Muscle of back (tissue), 13 donors: Measurements from ENCODE around the gene SYNDIG1L. TPM values are rescaled to one million over a fixed set of nuclear protein-coding genes. Genes with fewer than 3 reads are reported as not detected.
"Not testable (repeated sequence)": the region's sequence is repeated elsewhere in the genome, so short reads cannot be mapped to it uniquely, and the experiment has no call there.

ENCODE experiments used
- DNase-seq, 3 donors: peaks; one replicate each; pipeline versions ENCODE4 v3.0.0 to v3.0.0-alpha.2; 2013
- long read RNA-seq, 9 donors: transcript quantifications; one replicate each; lab custom pipeline, GENCODE V29; 2026
- polyA plus RNA-seq, 10 donors: library from polyadenylated mRNA; unstranded; fragments of 120-200 nt; gene quantifications; one replicate each; pipeline ENCODE4 v1.2.1, GENCODE V29; 2013; ENCODE audit not compliant: insufficient read length in 10 of 10

SYNDIG1L gene
- polyA plus RNA-seq, result under 1 TPM in 3 of 10 donors, not detected in 7; 0.13 to 0.29 (median 0.16) TPM
- long read RNA-seq, donor 1, result 0 reads
- long read RNA-seq, donor 2, result 0 reads
- long read RNA-seq, donor 3, result 0 reads
- long read RNA-seq, donor 4, result 0 reads
- long read RNA-seq, donor 5, result 0 reads
- long read RNA-seq, donor 6, result 0 reads
- long read RNA-seq, donor 7, result 0 reads
- long read RNA-seq, donor 8, result 0 reads
- long read RNA-seq, donor 9, result 0 reads

DNA sequence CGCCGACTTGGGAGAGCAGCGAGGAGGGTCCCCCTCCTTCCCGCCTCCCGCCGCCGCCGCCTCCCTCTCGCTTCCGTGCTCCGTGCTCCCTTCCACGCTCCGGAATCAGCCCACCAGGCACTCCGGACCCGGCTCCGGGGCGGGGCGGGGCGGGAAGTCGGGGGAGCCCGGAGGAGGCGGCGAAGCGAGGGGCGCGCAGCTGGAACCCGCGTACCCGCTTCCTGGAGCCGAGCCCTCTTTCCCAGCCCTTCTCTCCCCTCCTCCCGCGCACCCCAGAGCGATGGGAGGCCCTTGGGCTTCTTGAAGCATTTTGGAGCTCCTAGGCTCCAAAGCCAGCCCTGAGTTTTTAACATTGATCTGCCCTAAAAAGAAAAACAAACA, at the start of gene SYNDIG1L:
Gene SYNDIG1L (minus strand): TSS at position 9 of the 381 bp plus-strand sequence. CDS start 16,466 bp downstream, outside the sequence.
- DNase-seq, result no peak

DNA sequence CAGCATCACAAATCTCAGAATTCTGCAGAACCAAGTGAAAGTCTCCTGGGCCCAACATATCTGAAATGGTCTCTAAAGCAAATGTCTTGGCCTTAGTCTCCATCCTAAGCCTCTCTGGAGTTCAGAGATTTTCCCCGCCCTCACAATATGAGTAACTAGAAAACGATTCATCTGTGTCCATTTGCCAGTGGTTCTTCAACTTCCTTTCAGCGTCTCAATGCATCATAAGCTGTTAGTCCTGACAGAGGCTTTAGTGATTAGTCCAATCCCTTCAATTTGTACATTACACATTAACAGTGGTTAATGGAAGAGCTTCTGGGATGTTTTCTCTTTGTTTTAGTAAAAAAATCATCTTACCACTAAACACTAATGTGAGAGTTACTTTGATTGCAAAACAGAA, 49.7 kb upstream of the SYNDIG1L start:
- peak in 1 of 3 donors; percentile 27 for DNase-seq

DNA sequence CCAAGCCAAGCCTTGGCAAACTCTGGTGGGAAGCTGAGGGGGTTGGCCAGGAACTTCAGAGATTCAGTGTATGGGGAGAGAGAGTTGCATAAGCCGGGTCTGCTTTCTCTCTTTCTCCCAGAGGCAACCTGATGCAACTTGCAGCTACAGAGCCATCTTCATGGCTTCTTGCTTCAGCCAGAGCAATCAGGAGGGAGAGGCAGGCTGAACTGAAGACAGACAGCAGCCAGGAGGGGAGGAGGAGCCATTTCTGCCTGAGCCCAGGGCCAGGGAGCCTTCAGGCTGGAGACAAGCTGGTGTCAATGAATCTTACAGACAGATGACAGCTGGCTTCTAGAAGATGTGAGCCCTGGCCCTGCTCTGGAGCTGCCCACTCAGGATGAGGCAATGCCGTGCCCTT, 48.4 kb upstream of the SYNDIG1L start:
- DNase-seq, result peak in 1 of 3 donors; percentile 7

DNA sequence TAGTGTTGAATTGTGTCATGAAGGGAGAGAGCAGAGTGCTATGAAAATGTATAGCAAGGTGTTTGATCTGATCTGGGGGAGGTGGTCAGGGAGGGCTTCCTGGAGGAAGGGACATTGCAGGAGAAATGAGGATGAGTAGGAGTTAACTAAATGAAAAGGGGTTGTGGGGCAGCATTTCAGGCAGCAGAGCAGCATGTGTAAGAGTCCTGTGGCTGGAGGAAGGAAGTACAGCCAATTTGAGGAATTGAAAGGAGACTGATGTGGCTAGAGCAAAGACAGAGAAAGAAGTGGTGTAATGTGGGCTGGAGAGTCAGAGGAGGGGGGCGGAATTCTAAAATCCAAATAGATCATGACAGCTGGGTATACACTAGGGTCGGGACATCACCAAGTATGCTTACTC, 46.6 kb upstream of the SYNDIG1L start:
- DNase-seq, result no peak

DNA sequence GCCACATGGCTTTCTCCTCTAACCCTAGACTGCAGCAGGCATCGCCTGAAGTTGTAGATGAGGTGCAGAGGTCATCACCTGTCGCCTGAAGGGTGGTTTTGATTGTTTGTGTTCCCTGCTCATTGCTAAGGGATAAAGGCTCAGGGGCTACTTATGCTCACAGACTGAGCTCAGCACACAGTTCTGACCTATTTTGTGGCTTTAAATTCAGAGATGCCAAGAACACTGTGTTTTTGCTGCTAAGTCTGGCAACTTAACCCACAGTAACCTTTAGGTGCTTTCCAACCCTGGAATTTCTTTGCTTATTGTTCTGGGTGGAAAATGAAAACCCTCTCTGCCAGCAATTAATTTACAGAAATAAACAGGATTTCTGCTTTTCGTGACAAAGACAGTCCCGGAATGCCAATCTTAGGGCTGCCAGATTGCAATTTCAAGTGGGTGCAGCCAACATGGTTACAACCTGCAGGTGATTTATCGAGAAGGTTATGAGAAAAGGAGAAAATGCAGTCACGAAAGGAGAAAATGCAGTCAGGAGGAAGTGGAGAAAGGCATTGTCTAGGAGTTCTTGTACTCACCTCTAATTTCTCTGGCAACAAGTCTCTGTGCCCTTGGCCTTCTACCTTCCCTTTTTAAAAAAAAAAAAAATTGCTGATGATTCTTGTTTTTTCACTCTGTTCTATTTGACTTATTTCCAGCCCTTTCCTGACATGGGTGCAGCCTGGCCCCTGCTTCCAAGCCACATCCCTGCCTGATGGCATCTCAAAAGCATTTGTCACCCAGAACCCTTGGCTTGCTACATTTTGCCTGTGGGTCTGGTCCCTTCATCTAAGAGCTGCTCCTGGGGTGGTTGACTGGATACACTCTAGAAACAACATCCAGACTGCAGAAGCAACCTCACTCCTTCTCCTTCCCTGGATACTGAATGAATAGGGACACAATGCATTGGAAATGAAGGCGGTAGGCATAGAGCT, 43.8 kb upstream of the SYNDIG1L start:
- DNase-seq, result no peak

DNA sequence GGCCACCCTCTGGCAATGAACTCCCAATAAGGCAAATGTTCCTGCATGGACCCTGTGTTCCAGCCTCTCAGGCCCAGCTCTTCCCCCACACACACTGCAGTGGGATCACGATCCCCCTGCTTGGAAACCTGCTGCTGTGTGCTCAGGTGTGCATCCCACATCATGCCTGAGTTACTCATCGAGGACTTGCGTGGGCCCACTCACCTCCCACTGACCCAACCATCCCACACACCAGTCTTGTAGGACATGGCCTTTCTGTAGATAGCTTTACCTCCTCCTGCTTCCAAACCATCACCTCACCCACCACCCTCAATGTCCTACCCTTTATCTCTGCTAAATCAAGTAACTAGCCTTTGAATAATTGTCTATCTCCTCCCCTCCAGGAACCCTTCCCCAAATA, 42.5 kb upstream of the SYNDIG1L start:
- DNase-seq, result no peak

DNA sequence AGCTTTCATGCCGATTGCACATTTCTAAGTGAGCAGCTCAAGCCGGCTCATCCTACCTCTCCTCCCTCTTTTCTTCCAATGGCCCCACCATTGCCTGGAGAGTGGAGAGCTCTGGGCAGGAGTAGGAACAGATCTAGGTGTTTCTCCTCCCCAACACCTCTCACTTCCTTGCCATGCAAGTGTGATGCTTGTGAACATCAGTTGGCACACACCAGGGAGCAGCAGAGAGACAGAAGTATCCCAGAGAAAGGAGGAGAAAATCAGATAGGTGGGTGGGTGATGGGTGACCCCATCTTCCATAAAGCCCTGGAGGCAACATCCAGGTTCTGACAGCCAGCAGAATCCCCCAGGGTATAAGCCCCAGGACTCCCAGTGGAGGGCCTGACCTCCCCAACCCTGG, 39.3 kb upstream of the SYNDIG1L start:
- DNase-seq, result no peak

DNA sequence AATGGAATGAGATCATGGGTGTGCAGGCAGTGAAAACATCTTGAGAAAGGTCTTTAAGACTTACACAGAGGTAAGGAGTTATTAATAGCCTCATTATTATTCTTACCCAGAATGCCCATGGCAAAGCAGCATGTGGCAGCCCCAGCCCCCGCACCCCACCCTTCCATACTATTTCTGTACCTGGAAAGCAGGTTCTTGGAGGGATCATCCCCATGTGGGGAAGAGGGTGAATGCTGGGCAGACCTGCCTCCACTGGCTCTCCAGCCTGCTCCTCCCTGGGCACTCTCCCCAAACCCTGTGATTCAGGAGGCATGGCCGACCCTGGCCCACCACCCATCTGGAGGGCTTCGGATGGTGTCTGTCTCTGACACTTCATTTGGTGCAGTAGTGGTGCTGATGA, 38.8 kb upstream of the SYNDIG1L start:
- no peak for DNase-seq

DNA sequence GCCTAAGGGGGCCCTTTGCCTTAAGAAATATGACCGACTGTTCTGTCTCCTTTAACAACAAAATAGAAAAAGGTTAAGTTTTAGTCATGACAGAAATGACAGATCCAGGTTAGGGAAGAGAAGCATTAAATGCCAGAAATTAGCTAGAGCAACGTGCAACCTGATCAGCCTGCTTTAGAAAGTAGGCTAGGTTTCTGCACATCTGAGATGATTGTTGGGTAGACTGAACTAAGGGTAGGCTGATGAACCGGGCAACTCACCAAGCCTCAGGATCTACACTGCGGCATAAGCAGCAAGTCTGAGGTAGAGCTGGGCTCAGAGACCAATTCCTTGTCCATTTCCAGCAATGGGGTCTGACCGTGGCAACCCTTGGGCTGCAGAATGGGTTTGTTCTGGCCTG, 37.7 kb upstream of the SYNDIG1L start:
- DNase-seq, result no peak

DNA sequence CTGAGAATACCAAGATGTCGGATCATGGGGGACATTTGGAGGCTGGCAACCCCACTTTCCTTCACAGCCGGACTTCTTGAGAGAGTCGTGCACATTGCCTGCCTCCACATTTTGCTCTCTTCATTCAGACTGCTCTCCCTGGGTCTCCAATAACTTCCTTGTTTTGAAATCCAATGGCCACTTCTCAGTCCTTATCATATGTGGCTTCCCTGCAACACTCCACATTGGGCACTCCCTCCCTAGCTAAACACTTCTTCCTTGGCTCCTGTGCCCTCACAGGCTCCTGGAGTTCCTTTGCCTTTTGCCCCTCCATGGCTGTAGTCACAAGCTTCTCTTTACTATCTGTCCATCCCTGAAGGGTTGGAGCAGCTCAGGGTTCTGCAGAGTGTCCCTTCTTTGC, 37.0 kb upstream of the SYNDIG1L start:
- DNase-seq, result no peak

DNA sequence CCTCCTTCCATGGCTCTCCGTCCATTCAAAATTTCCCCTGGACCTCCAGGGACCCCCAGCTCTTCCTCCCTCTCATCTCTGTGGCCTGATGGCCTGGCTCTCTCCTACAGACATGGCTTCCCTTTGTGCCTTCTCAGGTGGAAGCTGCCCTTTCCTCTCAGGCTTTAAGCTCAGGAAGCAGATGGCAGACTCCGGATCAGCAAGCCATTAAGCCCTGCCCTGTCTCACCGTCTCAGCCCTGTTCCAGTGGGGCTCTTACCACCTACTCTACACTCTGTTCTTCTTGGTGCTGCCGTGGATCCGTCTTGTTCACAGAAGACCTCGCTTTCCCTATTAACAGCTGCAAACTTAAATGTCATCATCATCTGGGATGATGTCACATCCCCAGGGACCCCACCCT, 34.0 kb upstream of the SYNDIG1L start:
- no peak for DNase-seq

DNA sequence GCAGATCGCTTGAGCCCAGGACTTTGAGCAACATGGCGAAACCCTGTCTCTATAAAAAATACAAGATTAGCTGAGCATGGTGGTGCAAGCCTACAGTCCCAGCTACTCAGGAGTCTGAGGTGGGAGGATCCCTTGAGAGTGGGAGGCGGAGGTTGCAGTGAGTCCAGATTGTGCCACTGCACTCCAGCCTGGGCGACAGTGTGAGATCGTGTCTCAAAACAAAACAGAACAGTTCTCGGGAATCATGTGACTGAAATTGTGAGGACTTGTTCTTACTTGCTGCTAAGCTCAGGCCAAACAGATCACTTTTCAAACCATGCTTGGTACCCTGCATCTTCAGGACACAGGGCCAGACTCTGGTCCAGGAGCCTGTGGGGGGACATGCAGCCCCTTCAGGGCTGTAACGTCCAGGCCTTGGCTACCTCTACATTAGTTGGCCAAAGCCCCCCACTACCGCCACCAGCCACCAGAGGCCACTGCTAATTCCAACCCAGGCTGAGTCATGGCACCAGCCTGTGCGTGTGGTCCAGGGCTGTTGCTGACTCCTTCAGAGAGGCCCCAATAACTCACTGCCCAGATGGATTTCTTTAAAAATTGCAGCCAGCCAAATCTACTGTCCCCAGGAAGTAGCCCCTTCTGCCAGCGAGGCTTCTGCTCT, 33.4 kb upstream of the SYNDIG1L start:
- DNase-seq, result peak in 1 of 3 donors; percentile 5

DNA sequence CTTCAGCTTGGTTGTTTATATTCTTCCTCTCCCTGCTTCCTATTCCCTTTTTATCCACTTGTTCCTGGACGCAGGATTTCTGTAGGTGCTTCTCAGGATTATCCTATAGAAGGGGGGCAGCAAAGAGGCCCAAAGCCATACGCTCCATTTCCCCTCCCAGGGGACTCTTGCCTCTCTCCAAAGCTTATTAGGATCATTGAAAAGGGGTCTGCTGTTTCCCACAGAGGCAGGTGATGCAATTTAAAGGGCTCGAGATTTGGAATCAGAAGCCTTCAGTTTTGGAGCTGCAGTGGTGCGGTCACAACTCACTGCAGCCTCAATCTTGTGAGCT, 31.5 kb upstream of the SYNDIG1L start:
- DNase-seq, result no peak

DNA sequence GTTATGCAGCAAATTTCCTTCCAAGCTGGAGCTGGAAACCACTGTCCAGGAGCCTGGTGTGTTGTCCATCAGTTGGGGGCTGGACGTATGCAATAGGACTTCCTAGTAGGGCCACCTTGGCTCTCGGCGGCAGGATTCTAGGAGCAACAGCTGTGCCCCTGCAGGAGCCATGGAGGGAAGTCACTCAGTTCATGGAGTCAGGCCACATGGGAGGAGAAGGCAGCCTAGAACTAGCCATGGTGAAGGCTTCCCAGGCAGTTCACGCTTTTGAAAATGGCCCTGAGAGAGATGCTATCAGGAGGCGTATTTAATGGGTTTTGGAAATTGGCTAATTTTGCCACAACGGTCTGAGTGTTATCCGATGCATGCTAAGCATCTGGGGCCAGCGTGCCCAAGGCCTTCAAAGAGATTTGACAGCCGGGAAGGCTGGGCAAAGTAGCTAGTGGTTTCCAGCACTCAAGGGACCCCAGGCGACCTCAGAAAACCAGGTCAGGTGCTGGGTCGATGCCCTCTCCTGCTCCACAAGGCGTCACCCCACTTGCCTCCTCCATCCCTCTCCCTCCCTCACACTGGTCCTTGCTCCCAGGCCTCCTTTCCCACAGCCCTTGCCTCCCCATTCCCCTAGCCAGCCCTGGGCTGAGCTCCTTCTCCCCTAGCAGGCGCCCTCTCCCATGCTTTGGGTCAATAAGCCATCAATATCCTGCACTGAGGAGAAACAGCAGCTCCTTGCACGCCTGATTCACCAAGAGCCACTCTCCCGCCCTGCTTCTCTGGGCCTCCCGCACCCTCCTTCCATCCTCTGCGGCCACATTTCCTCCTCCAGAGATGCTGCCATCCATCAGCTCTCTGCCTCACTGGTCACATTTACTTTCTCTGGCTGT, 30.9 kb upstream of the SYNDIG1L start:
- no peak for DNase-seq

DNA sequence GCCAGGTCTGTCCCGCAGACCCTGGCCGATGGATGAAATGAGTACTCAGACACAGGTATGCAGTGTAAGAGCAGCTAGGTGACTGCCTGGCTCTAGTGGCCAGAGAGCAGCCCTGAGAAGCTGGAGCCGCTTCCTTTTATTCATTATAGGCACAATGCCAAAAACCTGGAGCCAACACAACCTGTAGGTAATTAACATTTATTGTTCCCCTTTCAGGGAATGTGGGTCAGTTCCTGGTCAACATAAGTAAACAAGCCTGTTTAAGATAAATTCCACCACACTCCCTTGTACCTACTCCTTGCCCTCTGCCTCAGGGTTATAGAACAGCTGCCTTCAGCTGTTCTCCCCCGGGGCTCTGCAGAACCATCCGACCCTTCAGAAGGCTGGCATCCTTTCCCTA, 28.4 kb upstream of the SYNDIG1L start:
- DNase-seq, result not testable (repeated sequence)

DNA sequence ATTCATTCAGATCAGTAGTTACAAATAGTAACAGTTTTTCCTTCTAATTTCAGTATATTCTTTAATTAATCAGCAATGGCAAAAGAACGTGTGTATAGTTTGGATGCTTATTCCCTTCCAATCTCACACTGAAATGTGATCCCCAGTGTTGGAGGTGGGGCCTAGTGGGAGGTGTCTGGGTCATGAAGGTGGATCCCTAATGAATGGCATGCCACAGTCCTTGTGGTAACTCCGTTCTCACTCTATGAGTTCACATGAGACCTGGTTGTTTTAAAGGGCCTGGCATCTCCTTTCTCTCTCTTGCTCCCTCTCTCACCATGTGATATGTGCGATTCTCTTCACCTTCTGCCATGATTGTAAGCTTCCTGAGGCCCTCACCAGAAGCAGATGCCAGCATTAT, 18.9 kb upstream of the SYNDIG1L start:
- DNase-seq, result no peak

DNA sequence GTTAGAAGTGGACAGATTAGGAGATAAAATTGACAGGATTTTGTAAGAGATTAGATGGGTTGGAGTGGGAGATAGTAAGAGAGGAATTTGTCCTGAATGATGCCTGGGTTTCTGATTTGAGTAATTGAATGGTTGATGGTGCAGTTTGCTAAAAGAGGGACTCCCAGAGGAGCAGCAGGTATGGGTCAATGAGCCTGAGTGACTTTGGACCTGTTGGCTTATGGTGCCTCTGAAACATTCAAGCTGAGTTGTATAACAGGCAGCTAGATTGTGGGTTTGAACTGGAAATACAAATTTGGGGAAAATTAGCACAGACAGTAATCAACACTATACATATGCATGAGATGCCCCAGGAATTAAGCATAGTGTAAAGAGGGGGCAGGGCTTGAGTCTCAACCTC, 16.7 kb upstream of the SYNDIG1L start:
- no peak for DNase-seq

DNA sequence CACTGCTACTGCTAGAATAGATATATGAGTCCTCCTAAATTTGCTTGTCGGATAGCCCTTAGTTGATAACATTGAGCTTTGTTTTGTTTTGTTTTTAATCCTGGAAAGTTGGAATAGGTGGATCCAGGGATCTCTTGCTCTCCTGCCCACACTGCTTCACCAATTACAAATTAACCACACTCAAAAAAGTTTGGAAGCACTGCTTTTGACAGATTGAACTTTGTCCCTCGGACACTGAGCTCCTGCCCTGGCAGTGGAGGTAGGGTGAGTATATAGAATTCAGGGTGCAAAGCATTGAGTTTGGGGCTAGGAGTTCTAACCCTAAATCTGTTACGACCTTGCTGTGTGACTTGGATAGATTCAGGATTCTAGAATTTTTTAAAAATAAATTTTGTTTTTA, 15.1 kb upstream of the SYNDIG1L start:
- DNase-seq, result no peak

DNA sequence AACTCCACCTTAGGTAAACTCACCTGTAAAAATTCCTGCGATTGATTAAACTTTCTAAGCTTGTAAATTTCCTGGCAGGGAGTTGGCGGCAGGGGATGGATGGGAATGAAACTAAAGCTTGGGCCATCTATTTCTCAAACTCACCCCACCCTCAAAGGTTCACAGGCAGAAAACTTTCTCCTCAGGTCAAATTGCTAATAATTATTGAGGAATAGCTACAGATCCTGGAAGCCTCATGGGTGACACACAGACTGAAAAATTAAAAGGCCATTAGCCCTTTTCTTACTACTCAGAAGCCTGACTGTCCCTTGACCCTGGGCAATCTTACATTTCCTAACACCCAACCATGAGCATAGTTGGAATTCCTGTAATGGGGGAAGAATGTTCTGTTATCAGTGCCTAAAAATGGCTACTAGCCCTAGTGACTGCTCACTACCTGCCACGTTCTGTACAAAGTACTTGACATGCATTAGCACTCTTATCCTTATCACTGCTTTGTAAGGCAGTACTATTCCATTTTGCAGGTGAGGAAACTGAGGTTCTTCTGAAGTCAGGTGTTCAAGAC, 12.4 kb upstream of the SYNDIG1L start:
- DNase-seq, result no peak

DNA sequence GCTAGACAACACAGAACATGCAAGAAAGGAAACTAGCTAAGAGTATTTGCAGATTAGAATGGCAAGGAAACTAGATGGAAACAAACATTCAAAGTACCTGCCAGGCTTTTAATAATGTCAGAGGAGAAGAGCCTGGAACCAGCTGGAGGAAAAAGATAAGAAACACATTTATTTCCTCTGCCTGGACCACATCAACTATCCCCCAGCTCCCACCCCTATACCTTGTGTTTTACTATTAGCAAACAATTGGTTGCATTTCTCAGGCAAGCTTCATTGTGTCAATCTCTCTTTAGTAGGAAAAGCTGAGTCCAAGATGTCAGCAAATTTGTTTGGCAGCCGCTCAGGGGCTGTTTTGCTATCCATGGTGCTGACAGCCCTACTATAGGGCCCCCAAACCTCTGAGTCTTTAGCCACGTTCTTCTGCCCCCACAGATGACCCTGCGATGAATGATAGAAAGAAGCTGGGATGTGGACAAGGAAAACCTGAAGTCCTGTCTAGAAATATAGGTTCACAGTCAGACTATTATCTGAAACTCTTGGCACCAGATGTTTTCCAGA, 11.6 kb upstream of the SYNDIG1L start:
- peak in 1 of 3 donors; percentile 7 for DNase-seq

DNA sequence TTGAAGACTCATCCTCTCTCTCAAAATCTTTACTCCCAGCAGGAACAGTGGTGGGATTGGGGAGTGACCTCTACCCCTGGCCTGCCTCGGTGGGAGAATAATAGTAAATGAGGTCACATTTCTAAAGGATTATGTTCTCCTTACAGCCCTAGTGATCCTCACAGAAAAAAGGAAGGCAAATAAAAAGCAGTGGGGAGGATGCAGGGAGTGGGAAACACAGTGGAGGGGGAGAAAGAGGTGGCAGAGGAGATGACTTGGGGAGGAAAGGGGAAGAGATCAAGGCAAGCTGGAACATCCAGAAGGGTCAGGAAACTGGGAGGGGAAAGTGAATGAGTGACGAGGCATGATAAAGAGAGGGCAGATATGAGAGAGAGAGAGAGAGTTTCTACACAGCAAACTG, 8.3 kb upstream of the SYNDIG1L start:
- DNase-seq, result no peak
